Thoracic aorta (tissue), 2 donors: ENCODE measurements around the gene SERTAD3. TPM values are rescaled to one million over a fixed set of nuclear protein-coding genes. Genes with fewer than 3 reads are reported as not detected.
"Not testable (repeated sequence)": the region's sequence is repeated elsewhere in the genome, so short reads cannot be mapped to it uniquely, and the experiment has no call there.

Experiments
- ATAC-seq: fragments of 150-250 bp; one replicate; pipeline ENCODE4 v1.8.0; 2017; ENCODE audit warnings: low read depth; ENCODE audit not compliant: insufficient number of reproducible peaks, low FRiP score
- DNase-seq: peaks from one replicate; pipeline ENCODE4 v3.0.0-alpha.2; 2020; ENCODE audit warnings: low spot score
- H3K27ac ChIP-seq, 2 donors: fragments of 200-600 bp; sonication (generic); 1 replicate in 1 of 2; 2 replicates in 1 of 2; pipeline ENCODE4 v1.5.1; 2016; ENCODE audit warnings: mild to moderate bottlenecking in 2 of 2, moderate library complexity in 2 of 2
- H3K27me3 ChIP-seq: fragments of 200-600 bp; sonication (generic); replicated peaks from 2 replicates; pipeline ENCODE4 v1.6.0; 2016; ENCODE audit warnings: mild to moderate bottlenecking; ENCODE audit not compliant: insufficient read depth
- H3K36me3 ChIP-seq: fragments of 200-600 bp; sonication (generic); one replicate; pipeline ENCODE4 v1.5.1; 2016
- H3K4me1 ChIP-seq, 2 donors: fragments of 200-600 bp; sonication (generic); 1 replicate in 1 of 2; 2 replicates in 1 of 2; pipeline versions ENCODE4 v1.5.1 to v1.6.0; 2016; ENCODE audit warnings: low read depth in 2 of 2, mild to moderate bottlenecking in 1 of 2; ENCODE audit not compliant: control insufficient read depth in 1 of 2
- H3K4me3 ChIP-seq: fragments of 200-600 bp; sonication (generic); 2 replicates; pipeline ENCODE4 v1.5.1; 2016; ENCODE audit warnings: mild to moderate bottlenecking
- H3K9me3 ChIP-seq: fragments of 200-600 bp; sonication (generic); 2 replicates; pipeline ENCODE4 v1.5.1; 2016
- CTCF ChIP-seq: fragments of 200-600 bp; sonication (generic); IDR thresholded peaks from one replicate; pipeline ENCODE4 v1.5.1; 2019; ENCODE audit warnings: antibody characterized with exemption
- total RNA-seq, 2 donors: library from RNA; depleted of rRNA; stranded (reverse); fragments of >200 nt; gene quantifications; one replicate each; pipeline versions ENCODE4 v1.1.0 to v1.2.3, GENCODE V29; 2016

SERTAD3 gene
- total RNA-seq, 2 donors from 2014 or later = 12.3 to 19.4 TPM

DNA sequence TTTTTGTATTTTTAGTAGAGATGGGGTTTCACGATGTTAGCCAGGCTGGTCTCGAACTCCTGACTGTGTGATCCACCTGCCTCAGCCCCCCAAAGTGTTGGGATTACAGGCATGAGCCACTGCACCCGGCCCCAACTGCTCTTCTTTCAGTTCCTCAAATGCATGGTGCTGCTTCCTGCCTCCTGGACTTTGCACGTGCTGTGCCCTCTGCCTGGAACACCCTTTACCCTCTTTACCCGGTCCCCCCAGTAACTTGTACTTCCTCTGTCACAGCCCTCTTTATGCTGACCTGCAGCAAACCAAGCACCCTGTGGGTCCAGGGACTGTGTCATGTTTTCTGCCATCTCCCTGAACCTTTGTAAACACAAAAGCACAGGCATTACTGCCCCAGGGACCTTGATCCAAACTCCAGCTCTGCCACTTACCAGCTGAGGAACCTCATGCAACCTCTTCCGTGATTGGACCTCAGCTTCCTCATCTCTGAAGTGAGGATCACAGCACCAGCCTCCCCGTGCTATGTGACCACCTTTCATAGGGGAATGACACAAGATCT, 17.6 kb upstream of the SERTAD3 start:
- DNase-seq = no peak
- H3K4me3 ChIP-seq = no peak overlapping the region
- TF ChIP-seq CTCF = no peak
- peak overlapping the region in 1 of 2 donors; percentile 34 for H3K27ac ChIP-seq
- peaks cover 9 to 25% of the 10 kb centered on the region in 2 donors for H3K4me1 ChIP-seq
- no peak for ATAC-seq
- no peaks in the 10 kb centered on the region for H3K27me3 ChIP-seq
- no peaks in the 10 kb centered on the region for H3K9me3 ChIP-seq
- H3K36me3 ChIP-seq = peaks cover 4% of the 10 kb centered on the region

GRCh38 chr19:40460185-40460584, 16.1 kb upstream of the SERTAD3 start:
- no peak overlapping the region for H3K4me3 ChIP-seq
- no peak for ATAC-seq
- DNase-seq = no peak
- H3K27me3 ChIP-seq = no peaks in the 10 kb centered on the region
- H3K36me3 ChIP-seq = peaks cover 4% of the 10 kb centered on the region
- peaks cover 9 to 17% of the 10 kb centered on the region in 2 donors for H3K4me1 ChIP-seq
- H3K9me3 ChIP-seq = no peaks in the 10 kb centered on the region
- no peak for TF ChIP-seq CTCF
- no peak overlapping the region for H3K27ac ChIP-seq

- Histone ChIP-seq H3K4me1 (peaks cover 0 to 1% of the 10 kb centered on the region in 2 donors), H3K9me3 (no peaks in the 10 kb centered on the region), H3K36me3 (peaks cover 4% of the 10 kb centered on the region), H3K27ac (no peak overlapping the region), H3K27me3 (no peaks in the 10 kb centered on the region), H3K4me3 (no peak overlapping the region)
- TF ChIP-seq CTCF = no peak
- DNase-seq (no peak), ATAC-seq (no peak)
These were observed 14.5 kb upstream of the SERTAD3 start for GRCh38 chr19:40458597-40458974.

DNA sequence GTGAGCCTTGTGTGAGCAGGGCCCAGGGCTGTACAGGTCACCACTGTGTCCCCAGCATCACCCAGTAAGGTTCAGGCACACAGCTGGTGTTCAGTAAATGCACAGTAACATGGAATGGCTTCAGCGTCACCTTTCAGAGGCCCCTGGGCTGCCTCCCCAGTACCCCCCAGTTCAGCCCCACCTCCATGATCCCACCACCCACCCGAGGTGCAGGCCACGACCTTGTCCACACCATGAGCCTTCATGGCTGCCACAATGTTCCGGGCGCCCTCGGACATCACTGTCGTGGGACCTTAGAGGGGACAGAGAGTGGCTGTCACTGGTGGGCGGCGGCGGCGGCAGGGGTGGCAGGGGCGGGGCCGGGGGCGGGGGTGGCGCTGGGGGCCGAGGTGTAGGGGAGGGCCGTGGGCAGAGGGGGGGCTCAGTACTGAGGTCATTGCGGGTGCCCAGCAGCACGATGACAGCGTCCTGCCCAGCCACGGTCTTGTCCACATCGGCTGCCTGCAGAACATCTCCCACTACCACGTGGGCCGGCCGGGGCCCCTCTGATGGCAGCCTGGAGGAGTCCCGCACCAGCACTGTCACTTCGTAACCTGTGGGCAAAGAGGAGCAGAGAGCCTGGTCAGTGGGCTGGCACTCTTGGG, 13.9 kb upstream of the SERTAD3 start:
- H3K36me3 ChIP-seq = peaks cover 4% of the 10 kb centered on the region
- H3K4me1 ChIP-seq = no peaks in the 10 kb centered on the region
- TF ChIP-seq CTCF = no peak
- no peak overlapping the region for H3K4me3 ChIP-seq
- no peak overlapping the region for H3K27ac ChIP-seq
- DNase-seq = no peak
- ATAC-seq = no peak
- H3K27me3 ChIP-seq = no peaks in the 10 kb centered on the region
- H3K9me3 ChIP-seq = no peaks in the 10 kb centered on the region

- Histone ChIP-seq H3K27me3 (no peaks in the 10 kb centered on the region), H3K27ac (no peak overlapping the region), H3K36me3 (peaks cover 4% of the 10 kb centered on the region), H3K4me1 (no peaks in the 10 kb centered on the region), H3K9me3 (no peaks in the 10 kb centered on the region), H3K4me3 (no peak overlapping the region)
- DNase-seq (no peak), ATAC-seq (no peak)
- no peak for TF ChIP-seq CTCF
These were observed 12.9 kb upstream of the SERTAD3 start for GRCh38 chr19:40457048-40457447.

- not testable (repeated sequence) for ATAC-seq, H3K36me3 ChIP-seq, H3K9me3 ChIP-seq, H3K27me3 ChIP-seq, H3K4me1 ChIP-seq, H3K4me3 ChIP-seq, DNase-seq, H3K27ac ChIP-seq
These were observed 9.8 kb upstream of the SERTAD3 start for GRCh38 chr19:40453943-40454342.
